Stimulated activated naive B cell treated with anti-CD40 and anti-IgM and Interleukin-4, amounts not matched to agents 10 μg/mL and 1 μg/mL and 100 μg/mL, for 72 hours (primary cell): ENCODE data around the gene IFT25.
"Not testable (repeated sequence)": the region's sequence is repeated elsewhere in the genome, so short reads cannot be mapped to it uniquely, and the experiment has no call there.

Experiments
- ATAC-seq, 2 donors: fragments of 150-1000 bp; cut with Tn5 transposase; replicated peaks; 2 replicates each; pipeline ENCODE4 v1.10.0; 2021; ENCODE audit warnings: moderate library complexity in 1 of 2
- DNase-seq: peaks from one replicate; pipeline ENCODE4 v3.0.0; 2021
- H3K27ac Mint-ChIP-seq: one replicate; pipeline ENCODE4 v1.8.0; 2022; ENCODE audit warnings: mild to moderate bottlenecking, mixed read lengths
- H3K27me3 Mint-ChIP-seq, 2 donors: one replicate each; pipeline ENCODE4 v1.8.0; 2022; ENCODE audit warnings: mixed read lengths in 2 of 2
- H3K36me3 Mint-ChIP-seq, 2 donors: one replicate each; pipeline ENCODE4 v1.8.0; 2022; ENCODE audit warnings: mixed read lengths in 2 of 2, mild to moderate bottlenecking in 1 of 2
- H3K4me1 Mint-ChIP-seq, 2 donors: one replicate each; pipeline ENCODE4 v1.8.0; 2022; ENCODE audit warnings: mixed read lengths in 2 of 2, mild to moderate bottlenecking in 1 of 2
- H3K4me3 Mint-ChIP-seq, 2 donors: one replicate each; pipeline ENCODE4 v1.8.0; 2022; ENCODE audit warnings: mild to moderate bottlenecking in 2 of 2, mixed read lengths in 2 of 2, moderate library complexity in 1 of 2
- H3K9me3 Mint-ChIP-seq, 2 donors: one replicate each; pipeline ENCODE4 v1.8.0; 2022; ENCODE audit warnings: mixed read lengths in 2 of 2, mild to moderate bottlenecking in 1 of 2

IFT25 gene

DNA sequence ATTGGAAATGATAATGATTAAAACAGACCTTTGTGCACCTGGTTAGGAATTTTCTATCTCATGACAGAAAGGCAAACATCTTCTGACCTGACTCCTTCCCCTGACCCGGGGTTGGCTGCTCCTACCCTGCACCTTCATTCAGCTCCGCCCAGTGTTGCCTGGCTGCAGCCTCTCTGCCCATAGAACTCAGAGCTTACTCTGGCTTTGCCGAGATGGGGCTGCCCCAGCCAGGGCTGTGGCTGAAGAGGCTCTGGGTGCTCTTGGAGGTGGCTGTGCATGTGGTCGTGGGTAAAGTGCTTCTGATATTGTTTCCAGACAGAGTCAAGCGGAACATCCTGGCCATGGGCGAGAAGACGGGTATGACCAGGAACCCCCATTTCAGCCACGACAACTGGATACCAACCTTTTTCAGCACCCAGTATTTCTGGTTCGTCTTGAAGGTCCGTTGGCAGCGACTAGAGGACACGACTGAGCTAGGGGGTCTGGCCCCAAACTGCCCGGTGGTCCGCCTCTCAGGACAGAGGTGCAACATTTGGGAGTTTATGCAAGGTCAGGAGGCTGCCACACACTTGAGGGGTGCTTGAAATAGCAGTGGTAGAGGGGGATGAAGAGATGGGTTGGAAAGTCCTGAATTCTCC lies 51.4 kb downstream of the IFT25 start, which contains the start of gene DIO1:
Gene DIO1 (plus strand): TSS at position 189 of the 638 bp plus-strand sequence. CDS start 24 bp downstream, at position 213.
- Mint-ChIP-seq H3K4me3 (no peak within 1 kb of the TSS), H3K36me3 (peaks cover 0 to 1% of the 10 kb centered on the region in 2 donors), H3K27ac (no peak within 1 kb of the TSS), H3K27me3 (peaks cover 11 to 12% of the 10 kb centered on the region in 2 donors), H3K4me1 (peaks cover 12 to 22% of the 10 kb centered on the region in 2 donors), H3K9me3 (no peaks in the 10 kb centered on the region)
- DNase-seq (no peak), ATAC-seq (no peak)

DNA sequence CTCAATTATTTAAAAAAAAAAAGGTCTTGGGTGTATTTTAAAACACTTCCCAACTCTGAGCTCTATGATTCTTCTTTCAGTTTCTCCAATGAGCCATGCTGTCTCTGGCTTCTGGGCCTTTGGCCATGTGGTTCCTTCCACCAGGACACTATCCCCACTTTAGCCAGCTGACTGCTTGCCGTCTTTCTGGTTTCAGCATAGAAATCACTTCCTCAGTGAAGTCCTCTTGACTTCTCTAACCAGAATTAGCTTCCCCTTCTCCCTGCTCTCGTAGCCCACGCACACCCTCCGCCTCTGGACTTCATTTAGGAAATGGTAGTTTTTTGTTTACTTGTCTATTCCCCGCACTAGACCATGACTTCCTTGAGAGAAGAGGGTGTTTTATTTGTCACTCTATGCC lies 52.6 kb downstream of the IFT25 start:
- H3K27ac Mint-ChIP-seq: no peak overlapping the region
- peaks cover 20 to 32% of the 10 kb centered on the region in 2 donors for H3K4me1 Mint-ChIP-seq
- H3K27me3 Mint-ChIP-seq: peaks cover 11 to 12% of the 10 kb centered on the region in 2 donors
- DNase-seq (no peak), ATAC-seq (no peak)
- no peaks in the 10 kb centered on the region for H3K9me3 Mint-ChIP-seq
- H3K36me3 Mint-ChIP-seq: peaks cover 0 to under 1% of the 10 kb centered on the region in 2 donors
- no peak overlapping the region for H3K4me3 Mint-ChIP-seq

DNA sequence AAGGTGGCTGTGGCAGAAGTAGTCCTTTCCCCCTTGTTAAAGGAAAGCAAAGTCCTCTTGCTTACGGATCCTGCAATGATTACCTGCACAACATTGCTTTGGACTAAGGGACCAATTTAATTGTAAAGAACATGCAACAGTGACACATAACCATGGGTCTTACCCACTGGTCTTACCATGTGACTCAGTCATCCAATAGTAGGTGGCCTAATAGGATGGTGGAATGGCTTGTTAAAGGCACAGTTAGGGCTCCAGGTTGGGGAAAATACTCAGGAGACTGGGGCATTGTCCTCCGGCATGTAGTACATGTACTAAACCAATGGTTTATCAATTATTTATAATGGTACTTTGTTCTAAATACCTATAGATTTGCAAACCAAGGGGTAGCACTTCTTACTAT lies 53.8 kb downstream of the IFT25 start:
- ATAC-seq: no peak
- Mint-ChIP-seq H3K4me1 (peaks cover 22 to 32% of the 10 kb centered on the region in 2 donors), H3K27me3 (peaks cover 11 to 12% of the 10 kb centered on the region in 2 donors), H3K9me3 (no peaks in the 10 kb centered on the region), H3K27ac (no peak overlapping the region), H3K36me3 (peaks cover 2 to 4% of the 10 kb centered on the region in 2 donors), H3K4me3 (no peak overlapping the region)
- DNase-seq: no peak

DNA sequence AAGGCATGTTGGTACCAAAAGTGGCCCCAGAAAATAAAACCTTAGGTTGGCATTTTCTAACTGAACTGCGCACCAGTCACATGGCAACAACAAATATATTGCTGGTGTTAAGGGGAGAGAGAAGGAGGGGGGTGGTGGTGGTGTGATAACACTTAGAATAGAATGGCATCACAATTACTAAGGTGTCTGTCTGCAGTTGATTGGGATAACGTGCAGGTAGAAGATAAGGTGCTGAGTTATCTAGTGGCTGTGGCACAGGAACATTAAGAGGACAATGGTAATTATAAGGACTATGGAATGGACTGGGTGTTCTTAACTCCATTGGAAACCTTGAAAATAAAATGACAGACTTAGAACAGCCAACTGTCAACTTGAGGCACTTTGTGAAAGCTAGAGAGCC lies 54.5 kb downstream of the IFT25 start:
- Mint-ChIP-seq H3K27me3 (peaks cover 11 to 12% of the 10 kb centered on the region in 2 donors), H3K4me3 (no peak overlapping the region), H3K27ac (no peak overlapping the region), H3K9me3 (no peaks in the 10 kb centered on the region), H3K36me3 (peaks cover 2 to 4% of the 10 kb centered on the region in 2 donors), H3K4me1 (peaks cover 22 to 32% of the 10 kb centered on the region in 2 donors)
- DNase-seq (no peak), ATAC-seq (no peak)

DNA sequence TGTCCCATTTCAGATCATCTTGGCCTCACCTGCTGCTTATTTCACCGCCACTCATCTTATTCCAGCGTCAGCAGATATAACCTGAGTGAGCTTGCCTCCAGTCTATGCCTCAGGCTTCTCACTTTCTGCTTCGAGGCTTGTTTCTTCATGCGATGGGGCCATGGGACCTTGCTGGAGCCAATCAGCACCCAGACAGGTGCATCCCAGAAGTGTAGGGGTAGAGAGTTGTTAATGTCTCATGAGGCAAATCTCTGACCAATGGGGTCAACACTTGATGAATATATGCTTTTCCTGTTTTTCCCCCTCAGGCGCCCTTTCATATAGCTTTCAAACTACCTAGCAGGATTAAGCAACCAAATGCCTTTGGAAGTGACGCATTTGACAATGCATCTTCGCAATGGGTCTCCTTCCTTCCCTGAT lies 55.0 kb downstream of the IFT25 start:
- no peak for ATAC-seq
- Mint-ChIP-seq H3K27ac (peak overlapping the region; percentile 98), H3K36me3 (peaks cover 2 to 4% of the 10 kb centered on the region in 2 donors), H3K4me3 (peak overlapping the region; percentile 91 to 98), H3K27me3 (peaks cover 7 to 8% of the 10 kb centered on the region in 2 donors), H3K9me3 (no peaks in the 10 kb centered on the region), H3K4me1 (peaks cover 22 to 32% of the 10 kb centered on the region in 2 donors)
- no peak for DNase-seq

DNA sequence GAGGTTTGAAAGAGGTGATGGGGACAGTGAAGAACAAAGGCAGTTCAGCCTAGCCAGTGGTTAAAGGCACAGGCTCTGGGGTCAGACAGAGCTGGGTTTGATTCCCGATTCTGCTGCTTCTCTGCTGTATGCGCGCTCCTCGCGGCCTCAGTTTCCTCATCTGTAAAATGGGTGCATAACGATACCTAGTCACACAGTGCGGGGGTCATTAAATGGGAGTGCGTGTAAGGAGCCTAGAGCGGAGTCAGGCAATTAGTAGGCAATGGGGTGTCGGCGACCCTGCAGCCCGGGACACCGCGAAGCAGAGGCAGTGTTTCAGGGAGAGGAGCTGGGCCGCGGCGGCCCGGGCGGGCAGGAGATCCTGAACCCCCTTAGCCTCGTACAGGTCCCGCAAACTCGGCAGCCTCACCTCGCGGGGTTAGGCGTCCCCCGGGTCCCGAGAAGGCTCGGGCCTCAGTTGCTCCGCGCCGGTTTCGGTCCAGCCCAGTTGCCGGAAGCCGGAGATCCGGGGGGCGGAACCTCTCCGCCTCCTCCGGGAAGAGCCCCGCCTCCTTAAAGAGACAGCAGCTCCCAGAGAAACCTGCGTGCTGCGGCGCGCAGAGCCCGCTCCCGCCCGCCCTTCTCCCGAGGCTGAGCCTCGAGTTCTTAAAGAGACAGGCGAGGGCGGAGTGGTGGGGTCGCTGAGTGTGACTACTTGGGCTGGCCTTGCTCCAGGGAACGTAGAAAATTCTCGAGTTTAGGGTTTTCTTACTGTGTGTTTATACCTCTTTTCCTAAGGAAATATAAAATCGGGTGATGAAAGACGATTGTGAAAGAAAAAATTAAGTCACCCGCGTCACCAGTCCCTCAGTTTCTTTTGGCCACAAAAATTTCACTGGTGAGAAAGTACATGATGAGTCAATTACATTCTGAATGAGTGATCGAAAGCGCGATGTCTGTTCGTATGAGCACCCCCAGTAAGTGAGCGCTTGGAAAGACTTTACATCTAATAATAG lies 55.9 kb downstream of the IFT25 start, which contains the start of gene YIPF1:
Gene YIPF1 (minus strand): TSS at position 494 of the 995 bp plus-strand sequence. CDS start 860 bp downstream, outside the sequence.
- Mint-ChIP-seq H3K9me3 (no peaks in the 10 kb centered on the region), H3K36me3 (peaks cover 2 to 7% of the 10 kb centered on the region in 2 donors), H3K27ac (peak within 1 kb of the TSS; percentile 98), H3K27me3 (peaks cover 1% of the 10 kb centered on the region in 2 donors), H3K4me1 (peaks cover 22 to 32% of the 10 kb centered on the region in 2 donors), H3K4me3 (peak within 1 kb of the TSS; percentile 91 to 98)
- DNase-seq (peak; percentile 81), ATAC-seq (peak; percentile 96 to 98)

DNA sequence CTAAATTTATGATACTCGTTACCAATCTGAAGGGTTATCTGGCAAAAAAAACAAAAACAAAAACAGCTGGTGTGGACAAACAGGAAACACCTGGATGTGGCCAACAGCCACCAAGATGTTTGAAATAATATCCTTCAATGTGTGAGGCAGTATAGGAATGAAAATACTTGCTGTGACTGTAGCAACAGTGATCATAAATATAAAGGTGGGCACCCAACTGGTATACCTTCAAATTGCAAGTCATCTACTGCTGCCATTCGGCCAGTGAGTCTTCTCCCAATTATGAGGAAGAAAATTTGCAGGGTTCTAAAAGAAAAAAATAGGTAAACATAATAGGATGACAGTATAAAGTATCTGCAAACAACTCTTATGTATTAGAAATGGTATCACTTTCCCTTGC lies 56.8 kb downstream of the IFT25 start:
- Mint-ChIP-seq H3K4me1 (peaks cover 20 to 32% of the 10 kb centered on the region in 2 donors), H3K27ac (peak overlapping the region; percentile 25), H3K9me3 (no peaks in the 10 kb centered on the region), H3K27me3 (no peaks in the 10 kb centered on the region), H3K4me3 (peak overlapping the region; percentile 91 to 98), H3K36me3 (peaks cover 2 to 7% of the 10 kb centered on the region in 2 donors)
- DNase-seq (no peak), ATAC-seq (no peak)

DNA sequence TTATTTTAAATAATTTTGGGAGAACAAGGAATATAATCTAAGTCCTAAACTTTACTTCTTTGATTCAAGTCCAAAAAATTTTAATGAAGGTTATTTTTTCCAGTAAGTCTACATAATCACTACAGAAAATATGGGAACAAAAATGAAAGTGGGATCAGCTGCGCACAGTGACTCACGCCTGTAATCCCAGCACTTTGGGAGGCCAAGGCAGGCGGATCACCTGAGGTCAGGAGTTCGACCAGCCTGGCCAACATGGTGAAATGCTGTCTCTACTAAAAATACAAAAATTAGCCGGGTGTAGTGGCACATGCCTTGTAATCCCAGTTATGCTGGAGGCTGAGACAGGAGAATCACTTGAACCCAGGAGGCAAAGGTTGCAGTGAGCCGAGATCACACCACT lies 61.9 kb downstream of the IFT25 start:
- peaks cover 25 to 48% of the 10 kb centered on the region in 2 donors for H3K36me3 Mint-ChIP-seq
- H3K27ac Mint-ChIP-seq, DNase-seq, H3K4me3 Mint-ChIP-seq, H3K9me3 Mint-ChIP-seq, H3K4me1 Mint-ChIP-seq, ATAC-seq, H3K27me3 Mint-ChIP-seq: not testable (repeated sequence)

DNA sequence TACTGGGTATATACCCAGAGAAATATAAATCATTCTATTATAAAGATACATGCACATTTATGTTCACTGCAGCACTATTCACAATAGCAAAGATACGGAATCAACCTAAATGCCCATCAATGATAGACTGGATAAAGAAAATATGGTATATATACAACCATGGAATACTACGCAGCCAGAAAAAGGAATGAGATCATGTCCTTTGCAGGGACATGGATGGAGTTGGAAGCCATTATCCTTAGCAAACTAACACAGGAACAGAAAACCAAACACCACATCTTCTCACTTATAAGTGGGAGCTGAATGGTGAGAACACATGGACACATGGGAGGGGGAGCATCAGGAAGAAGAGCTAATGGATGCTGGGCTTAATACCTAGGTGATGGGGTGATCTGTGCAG lies 63.6 kb downstream of the IFT25 start:
- not testable (repeated sequence) for H3K4me1 Mint-ChIP-seq, H3K9me3 Mint-ChIP-seq, DNase-seq, H3K27me3 Mint-ChIP-seq, ATAC-seq, H3K4me3 Mint-ChIP-seq, H3K27ac Mint-ChIP-seq
- peaks cover 23 to 51% of the 10 kb centered on the region in 2 donors for H3K36me3 Mint-ChIP-seq

DNA sequence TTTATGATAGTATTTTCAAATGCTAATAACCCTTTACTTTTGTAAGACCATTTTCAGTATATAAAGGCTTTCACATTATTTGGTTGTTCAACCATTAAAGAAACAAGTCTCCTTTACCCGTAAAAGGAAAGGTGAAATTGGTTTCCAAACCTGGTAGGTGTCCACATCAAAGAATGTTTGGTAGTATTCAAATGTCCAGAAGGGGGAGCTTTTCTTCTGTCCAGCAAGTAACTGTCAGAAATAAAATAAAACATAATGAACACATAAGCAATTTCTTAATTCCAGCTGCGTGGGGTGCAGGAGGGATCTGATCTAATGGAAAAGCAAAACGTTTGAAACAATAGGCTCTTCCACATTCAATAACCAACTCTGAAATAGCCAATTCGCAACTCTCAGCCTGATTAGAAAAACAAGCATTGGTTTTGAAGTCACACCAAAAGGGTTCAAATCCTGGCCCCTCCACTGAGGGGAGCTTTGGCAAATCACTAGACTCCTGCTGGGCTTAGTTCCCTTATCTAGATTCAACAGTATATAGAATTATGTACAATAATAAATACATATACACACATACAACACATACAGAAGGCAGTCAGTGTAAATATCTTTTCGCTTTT lies 66.9 kb downstream of the IFT25 start:
- ATAC-seq: no peak
- H3K4me1 Mint-ChIP-seq: no peaks in the 10 kb centered on the region
- H3K27ac Mint-ChIP-seq: no peak overlapping the region
- no peak for DNase-seq
- no peaks in the 10 kb centered on the region for H3K27me3 Mint-ChIP-seq
- H3K9me3 Mint-ChIP-seq: peaks cover 0 to 4% of the 10 kb centered on the region in 2 donors
- peaks cover 29 to 64% of the 10 kb centered on the region in 2 donors for H3K36me3 Mint-ChIP-seq
- H3K4me3 Mint-ChIP-seq: no peak overlapping the region

DNA sequence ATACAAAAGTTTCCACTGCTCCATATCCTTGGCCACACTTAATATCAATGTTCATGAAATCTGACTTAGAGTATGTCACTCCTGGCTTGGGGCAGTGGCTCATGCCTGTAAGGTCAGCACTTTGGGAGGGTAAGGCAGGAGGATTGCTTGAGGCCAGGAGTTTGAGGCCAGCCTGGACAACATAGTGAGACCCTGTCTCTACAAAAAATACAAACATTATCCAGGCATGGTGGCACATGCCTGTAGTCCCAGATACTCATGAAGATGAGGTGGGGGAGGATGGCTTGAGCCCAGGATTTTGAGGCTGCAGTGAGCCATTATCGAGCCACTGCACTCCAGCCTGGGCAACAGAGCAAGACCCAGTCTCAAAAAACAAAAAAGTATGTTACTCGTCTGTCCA lies 70.3 kb downstream of the IFT25 start:
- H3K9me3 Mint-ChIP-seq, H3K4me1 Mint-ChIP-seq, H3K27me3 Mint-ChIP-seq, ATAC-seq, H3K27ac Mint-ChIP-seq, DNase-seq, H3K4me3 Mint-ChIP-seq: not testable (repeated sequence)
- H3K36me3 Mint-ChIP-seq: peaks cover 20 to 43% of the 10 kb centered on the region in 2 donors

DNA sequence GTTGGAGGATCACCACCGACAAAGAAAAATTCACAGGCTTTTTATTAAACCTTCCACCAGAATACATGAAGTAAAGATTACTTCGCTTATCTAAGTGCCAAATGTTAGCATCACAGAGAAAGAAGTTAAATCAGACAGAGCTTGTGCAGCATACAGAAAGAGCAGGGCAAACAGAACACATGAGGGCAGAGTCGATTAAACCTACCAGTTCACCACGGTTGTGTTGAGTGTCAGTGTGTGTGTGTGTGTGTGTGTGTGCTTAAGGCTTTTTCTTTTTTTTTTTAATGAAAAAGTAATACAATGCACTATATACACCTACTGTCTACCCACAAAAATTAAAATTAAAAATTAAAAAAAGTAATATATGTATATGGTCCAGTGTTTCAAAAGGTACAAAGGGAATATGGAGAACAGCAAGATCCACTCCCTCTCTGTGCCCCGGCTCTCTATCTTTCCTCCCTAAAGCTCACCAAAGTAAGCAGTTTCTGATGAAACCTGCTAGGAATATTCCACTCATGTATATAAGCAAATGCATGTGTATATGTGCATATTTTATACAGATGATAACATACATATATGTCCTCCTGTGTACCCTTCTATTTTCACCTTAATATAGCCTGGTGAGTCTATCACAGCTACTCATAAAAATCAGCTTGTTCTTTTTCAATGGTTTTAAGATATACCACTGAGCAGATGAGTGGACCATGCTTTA lies 73.6 kb downstream of the IFT25 start:
- Mint-ChIP-seq H3K27ac (no peak overlapping the region), H3K4me3 (no peak overlapping the region)

More for the DNA sequence above, 73.6 kb downstream of the IFT25 start:
- no peak for ATAC-seq
- no peaks in the 10 kb centered on the region for H3K9me3 Mint-ChIP-seq
- peaks cover 22 to 32% of the 10 kb centered on the region in 2 donors for H3K36me3 Mint-ChIP-seq
- H3K4me1 Mint-ChIP-seq: peaks cover 3 to 7% of the 10 kb centered on the region in 2 donors
- no peaks in the 10 kb centered on the region for H3K27me3 Mint-ChIP-seq
- no peak for DNase-seq
